Measurements from ENCODE around the gene CTNS. TPM values are rescaled to one million over a fixed set of nuclear protein-coding genes. Genes with fewer than 3 reads are reported as not detected.

Gene CTNS
- total and polyA plus RNA-seq, 2 of the 13 experiments (the other 11 are each of a cell fraction or from before 2014, with no cell fraction given), result 9.5 to 13.7 TPM

- Histone ChIP-seq H3K9me3 (ENCODE audit: low read length) (no peaks in the 10 kb centered on the region), H2AFZ (ENCODE audit: low read length) (no peak overlapping the region), H3K4me3 (replicated peaks in 1 of 3; ENCODE audit: insufficient read depth in 1 of 3, low read depth in 2 of 3, low read length in 3 of 3) (no peak overlapping the region), H3K27me3 (ENCODE audit: control insufficient read depth in 1 of 2, insufficient read depth in 2 of 2, low read length in 2 of 2) (no peaks in the 10 kb centered on the region), H4K20me1 (ENCODE audit: insufficient read depth, low read length) (peaks cover 6% of the 10 kb centered on the region), H3K4me2 (ENCODE audit: low read depth, low read length) (no peak overlapping the region), H3K36me3 (replicated peaks in 1 of 2; ENCODE audit: control insufficient read depth in 1 of 2, insufficient read depth in 2 of 2, low read length in 2 of 2) (peaks cover 37 to 74% of the 10 kb centered on the region in 2 experiments), H3K27ac (ENCODE audit: extremely low read length, insufficient read depth, low read length) (no peak overlapping the region), H3K9ac (ENCODE audit: insufficient read depth, low read depth, low read length) (no peak overlapping the region), H3K4me1 (ENCODE audit: insufficient read depth, low read length) (0 out of 2 replicates have a peak, but pooled peaks cover 3% of the 10 kb centered on the region), H3K79me2 (ENCODE audit: insufficient read depth, low read length) (peaks cover 10% of the 10 kb centered on the region)
- in situ Hi-C loops (cut with HindIII; ENCODE audit: extremely low pct_ligation_motif_present, low pct_unique_long_range_greater_than_20kb), result no loop called here
- CTCF ChIA-PET (ENCODE audit: low intra/inter-chr PET ratio, low total read pairs), result no interaction called here
- POLR2A ChIA-PET, result interaction anchor here (2.4 kb wide), 1 partner anchor 9 kb away, joined by 11 read pairs; the partner anchor contains the start of genes CTNS and SHPK
- 86% methylated on average over 16 of the region's 16 CpGs for WGBS (ENCODE audit: low lambda C conversion rate)
- ATAC-seq, result no peak
- TSS peak; percentile 27 for BruUV-seq (replicated peaks)
- no peak for FAIRE-seq
- TF ChIP-seq ZNF512 (CRISPR knock-in tag; IDR thresholded peaks at IDR 0.05) (no peak), IRF1 (CRISPR knock-in tag; IDR thresholded peaks at IDR 0.05; ENCODE audit: low read depth) (no peak), REXO4 (CRISPR knock-in tag; IDR thresholded peaks at IDR 0.05; ENCODE audit: borderline replicate concordance) (no peak), PAF1 (CRISPR knock-in tag; IDR thresholded peaks at IDR 0.05) (no peak), PBX2 (CRISPR knock-in tag; IDR thresholded peaks at IDR 0.05) (no peak), KLF11 (CRISPR knock-in tag; IDR thresholded peaks at IDR 0.05) (no peak), HMG20A (CRISPR knock-in tag; IDR thresholded peaks at IDR 0.05; ENCODE audit: borderline replicate concordance) (no peak), ZBTB44 (CRISPR knock-in tag; IDR thresholded peaks at IDR 0.05) (no peak), MAF1 (CRISPR knock-in tag; IDR thresholded peaks at IDR 0.05; ENCODE audit: borderline replicate concordance) (no peak)
- DNase-seq (ENCODE audit: low spot score), result no peak
- intact Hi-C loops (cut with micrococcal nuclease; ENCODE audit: unreplicated experiment), result no loop called here
Observed at GRCh38 chr17:3626831-3627768, 9.5 kb upstream of the CTNS start.

All from HepG2 (cell line).